DND-41 (cell line): ENCODE results near the gene FBRSL1.

Experiments used
- ATAC-seq: fragments of 200-7000 bp; cut with Tn5 transposase; 3 replicates; pipeline ENCODE4 v1.9.1; 2021; ENCODE audit warnings: low read depth; ENCODE audit not compliant: insufficient read depth
- DNase-seq: peaks from one replicate; pipeline ENCODE4 v3.0.0-alpha.2; 2020
- H2AFZ ChIP-seq: 2 replicates; pipeline ENCODE4 v1.6.0; 2012; ENCODE audit warnings: low read depth, low read length
- H3K27ac ChIP-seq: 2 replicates; pipeline ENCODE4 v1.5.1; 2012; ENCODE audit warnings: low read length, inconsistent platforms
- H3K27me3 ChIP-seq: fragments of 200-600 bp; sonication (generic); 2 replicates; pipeline ENCODE4 v1.6.0; 2012; ENCODE audit warnings: low read length, mild to moderate bottlenecking, inconsistent platforms; ENCODE audit not compliant: insufficient read depth, poor library complexity
- H3K36me3 ChIP-seq: 2 replicates; pipeline ENCODE4 v1.5.1; 2012; ENCODE audit warnings: low read length, inconsistent platforms; ENCODE audit not compliant: insufficient read depth
- H3K4me1 ChIP-seq: 2 replicates; pipeline ENCODE4 v1.5.1; 2012; ENCODE audit warnings: mild to moderate bottlenecking, low read length; ENCODE audit not compliant: insufficient read depth
- H3K4me2 ChIP-seq: 2 replicates; pipeline ENCODE4 v1.6.0; 2012; ENCODE audit warnings: mild to moderate bottlenecking, moderate library complexity, low read length, inconsistent platforms; ENCODE audit not compliant: insufficient read depth
- H3K4me3 ChIP-seq, 2 experiments: fragments of 200-600 bp in 1 of 2; shearing (Covaris generic) in 1 of 2; 2 replicates each; pipeline ENCODE4 v1.5.1; 2012 to 2016; ENCODE audit warnings: inconsistent platforms in 2 of 2, low read length in 2 of 2, mild to moderate bottlenecking in 2 of 2, low read depth in 1 of 2, moderate library complexity in 1 of 2
- H3K79me2 ChIP-seq: 2 replicates; pipeline ENCODE4 v1.6.0; 2012; ENCODE audit warnings: low read length, inconsistent platforms; ENCODE audit not compliant: insufficient read depth
- H3K9ac ChIP-seq: 2 replicates; pipeline ENCODE4 v1.6.0; 2012; ENCODE audit warnings: low read depth, mild to moderate bottlenecking, inconsistent platforms, low read length, moderate library complexity
- H3K9me3 ChIP-seq: 2 replicates; pipeline ENCODE4 v1.5.1; 2012; ENCODE audit warnings: low read length, moderate library complexity, mild to moderate bottlenecking, inconsistent platforms; ENCODE audit not compliant: insufficient read depth, severe bottlenecking
- H4K20me1 ChIP-seq: 2 replicates; pipeline ENCODE4 v1.6.0; 2012; ENCODE audit warnings: low read length; ENCODE audit not compliant: insufficient read depth
- CTCF ChIP-seq: IDR thresholded peaks from 2 replicates; pipeline ENCODE4 v1.5.1; 2012; ENCODE audit warnings: borderline replicate concordance, low read length, moderate library complexity, mild to moderate bottlenecking; ENCODE audit not compliant: poor library complexity, severe bottlenecking; ENCODE audit errors: extremely low read depth
- EZH2 ChIP-seq: IDR thresholded peaks from 3 replicates; pipeline ENCODE4 v1.6.1; 2012; ENCODE audit warnings: borderline replicate concordance, low read depth, mild to moderate bottlenecking, moderate library complexity, low read length, inconsistent platforms; ENCODE audit not compliant: severe bottlenecking

The FBRSL1 gene

GRCh38 chr12:132505852-132506219 lies 15.9 kb downstream of the FBRSL1 start:
- H3K79me2 ChIP-seq, result peaks cover 72% of the 10 kb centered on the region
- H3K4me3 ChIP-seq, result no peak overlapping the region
- TF ChIP-seq CTCF (no peak), EZH2 (no peak)
- no peak overlapping the region for H3K27ac ChIP-seq
- DNase-seq (no peak), ATAC-seq (no peak)
- no peak overlapping the region for H3K4me2 ChIP-seq
- peaks cover 10% of the 10 kb centered on the region for H3K36me3 ChIP-seq
- no peaks in the 10 kb centered on the region for H3K9me3 ChIP-seq
- peaks cover 87% of the 10 kb centered on the region for H4K20me1 ChIP-seq
- H2AFZ ChIP-seq, result no peak overlapping the region
- no peaks in the 10 kb centered on the region for H3K4me1 ChIP-seq
- no peaks in the 10 kb centered on the region for H3K27me3 ChIP-seq
- H3K9ac ChIP-seq, result no peak overlapping the region

DNA sequence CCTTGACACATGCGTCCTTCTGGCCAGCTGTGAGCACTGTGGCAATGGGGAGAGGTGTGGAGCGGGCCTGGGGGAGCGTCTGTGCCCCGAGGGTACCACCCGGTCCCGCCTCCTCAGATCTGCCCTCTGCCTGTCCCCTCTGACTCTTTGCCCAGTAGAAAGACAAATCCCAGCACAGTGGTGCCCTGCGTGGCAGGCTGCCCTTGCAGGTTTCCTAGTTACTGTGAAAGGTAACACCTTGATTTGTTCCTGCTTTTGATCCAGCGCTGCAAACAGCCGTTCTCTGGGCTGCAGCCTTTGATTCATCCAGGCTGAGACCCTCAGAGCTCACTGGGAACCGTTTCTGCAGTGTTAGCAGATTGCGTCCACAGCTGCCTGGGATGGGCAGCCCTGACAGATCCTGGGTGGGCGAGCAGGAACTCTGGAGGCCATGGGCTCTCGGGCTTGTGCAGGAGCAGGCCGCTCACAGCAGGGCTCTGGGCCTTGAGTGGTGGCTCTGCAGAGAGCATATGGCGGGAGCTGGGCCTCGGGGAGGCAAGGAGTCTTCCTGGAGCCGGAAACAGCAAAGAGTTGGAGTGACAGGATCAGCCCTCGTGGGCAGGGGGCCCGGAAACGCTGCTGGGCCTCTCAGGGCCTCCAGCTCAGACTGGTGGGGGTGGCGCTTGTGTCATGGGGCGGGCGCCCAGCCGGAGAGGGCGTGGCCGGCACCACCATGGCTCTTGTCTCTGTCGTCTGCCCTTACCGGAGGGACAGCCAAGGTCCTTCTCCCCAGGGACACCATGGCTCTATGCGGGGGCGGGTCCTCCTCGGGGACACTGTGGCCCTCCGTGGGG lies 16.6 kb downstream of the FBRSL1 start:
- Histone ChIP-seq H3K4me1 (no peaks in the 10 kb centered on the region), H2AFZ (no peak overlapping the region), H3K4me2 (no peak overlapping the region), H3K36me3 (peaks cover 10% of the 10 kb centered on the region), H3K9ac (no peak overlapping the region), H3K9me3 (no peaks in the 10 kb centered on the region), H3K27me3 (no peaks in the 10 kb centered on the region), H3K27ac (no peak overlapping the region), H3K4me3 (no peak overlapping the region), H4K20me1 (peaks cover 81% of the 10 kb centered on the region), H3K79me2 (peaks cover 65% of the 10 kb centered on the region)
- ATAC-seq (peak; percentile 58), DNase-seq (peak; percentile 53)
- TF ChIP-seq EZH2, result no peak
- TF ChIP-seq CTCF, result no peak

- no peak overlapping the region for H3K4me2 ChIP-seq
- no peak overlapping the region for H3K27ac ChIP-seq
- TF ChIP-seq CTCF (no peak), EZH2 (no peak)
- H3K27me3 ChIP-seq, result no peaks in the 10 kb centered on the region
- ATAC-seq (no peak), DNase-seq (no peak)
- H2AFZ ChIP-seq, result no peak overlapping the region
- no peak overlapping the region for H3K4me3 ChIP-seq
- H3K9me3 ChIP-seq, result no peaks in the 10 kb centered on the region
- H3K79me2 ChIP-seq, result peaks cover 59% of the 10 kb centered on the region
- peaks cover 78% of the 10 kb centered on the region for H4K20me1 ChIP-seq
- H3K9ac ChIP-seq, result no peak overlapping the region
- peaks cover 13% of the 10 kb centered on the region for H3K36me3 ChIP-seq
- H3K4me1 ChIP-seq, result no peaks in the 10 kb centered on the region
Observed at GRCh38 chr12:132507161-132507538, 17.2 kb downstream of the FBRSL1 start.
